H1 (cell line): ENCODE data around the gene ZRANB3. TPM values are rescaled to one million over a fixed set of nuclear protein-coding genes. Genes with fewer than 3 reads are reported as not detected.

Source experiments
- CTCF ChIA-PET: fragments of 300-600 bp; sonication (Branson Sonifier 250); formaldehyde crosslinking; loops from one replicate; lab custom pipeline; 2021; ENCODE audit not compliant: partially characterized antibody; lab: Charles Lee
- POLR2A ChIA-PET: fragments of 300-600 bp; sonication (Branson Sonifier 250); formaldehyde crosslinking; loops from one replicate; lab custom pipeline; 2021; ENCODE audit warnings: inconsistent platforms; ENCODE audit not compliant: partially characterized antibody; lab: Charles Lee
- DNase-seq, 2 experiments: peaks; one replicate each; pipeline versions ENCODE4 v3.0.0 to v3.0.0-alpha.2; 2010 to 2022; ENCODE audit warnings: low spot score in 2 of 2, low read depth in 1 of 2, mixed read lengths in 1 of 2
- FAIRE-seq: peaks from 2 replicates; lab custom pipeline; 2011; peaks lifted over from hg19 to GRCh38; lab: Jason Lieb, UNC
- H2AFZ ChIP-seq: 2 replicates; pipeline ENCODE4 v1.8.1; 2012; ENCODE audit warnings: low read length, inconsistent platforms
- H2AK5ac ChIP-seq: 2 replicates; pipeline ENCODE4 v1.6.1; 2013; ENCODE audit warnings: low read depth, low read length
- H2BK120ac ChIP-seq: replicated peaks from 2 replicates; pipeline ENCODE3; 2013; ENCODE audit warnings: low read depth, low read length, inconsistent platforms
- H2BK12ac ChIP-seq: 2 replicates; pipeline ENCODE4 v1.6.1; 2013; ENCODE audit warnings: low read depth, low read length
- H2BK15ac ChIP-seq: 2 replicates; pipeline ENCODE4 v1.6.1; 2013; ENCODE audit warnings: low read length
- H2BK20ac ChIP-seq: 2 replicates; pipeline ENCODE4 v1.6.1; 2013; ENCODE audit warnings: low read length
- H2BK5ac ChIP-seq: 2 replicates; pipeline ENCODE4 v1.6.1; 2013; ENCODE audit warnings: low read depth, low read length
- H3K14ac ChIP-seq: 2 replicates; pipeline ENCODE4 v1.6.1; 2013; ENCODE audit warnings: inconsistent platforms; ENCODE audit not compliant: insufficient read length
- H3K18ac ChIP-seq: 2 replicates; pipeline ENCODE4 v1.6.1; 2013; ENCODE audit warnings: low read length; ENCODE audit errors: extremely low read depth
- H3K23ac ChIP-seq: 2 replicates; pipeline ENCODE4 v1.6.1; 2013; ENCODE audit warnings: inconsistent platforms; ENCODE audit not compliant: insufficient read length
- H3K23me2 ChIP-seq: 2 replicates; pipeline ENCODE4 v1.6.1; 2013; ENCODE audit warnings: low read depth, low read length
- H3K27ac ChIP-seq: 2 replicates; pipeline ENCODE4 v1.6.1; 2011; ENCODE audit warnings: low read depth, low read length, inconsistent platforms
- H3K27me3 ChIP-seq, 4 experiments: replicated peaks in 1 of 4; 1 replicate in 1 of 4; 2 replicates in 3 of 4; pipeline versions ENCODE4 v1.6.1 to v1.8.1; 2011 to 2013; ENCODE audit warnings: low read length in 3 of 4, mild to moderate bottlenecking in 3 of 4, inconsistent platforms in 2 of 4, mixed read lengths in 2 of 4, moderate library complexity in 1 of 4; ENCODE audit not compliant: control insufficient read depth in 3 of 4, insufficient read depth in 3 of 4; ENCODE audit errors: extremely low read depth in 1 of 4
- H3K36me3 ChIP-seq, 4 experiments: 2 replicates each; pipeline versions ENCODE4 v1.6.1 to v1.8.1; 2011 to 2013; ENCODE audit warnings: mild to moderate bottlenecking in 4 of 4, low read length in 3 of 4, moderate library complexity in 2 of 4, control low read depth in 1 of 4, inconsistent platforms in 1 of 4; ENCODE audit not compliant: insufficient read depth in 4 of 4, control insufficient read depth in 2 of 4
- H3K4ac ChIP-seq: replicated peaks from 2 replicates; pipeline ENCODE3; 2013; ENCODE audit warnings: low read length, low read depth, mixed read lengths, inconsistent platforms; ENCODE audit not compliant: insufficient read length
- H3K4me1 ChIP-seq, 4 experiments: replicated peaks in 1 of 4; 1 replicate in 1 of 4; 2 replicates in 3 of 4; pipeline versions ENCODE4 v1.6.1 to v1.8.1; 2011 to 2013; ENCODE audit warnings: low read length in 3 of 4, inconsistent platforms in 2 of 4, mixed read lengths in 1 of 4; ENCODE audit not compliant: insufficient read depth in 4 of 4, control insufficient read depth in 3 of 4
- H3K4me2 ChIP-seq, 2 experiments: 2 replicates each; pipeline versions ENCODE4 v1.6.1 to v1.8.1; 2011 to 2013; ENCODE audit warnings: low read depth in 2 of 2, low read length in 2 of 2, control low read depth in 1 of 2, inconsistent platforms in 1 of 2, mild to moderate bottlenecking in 1 of 2; ENCODE audit not compliant: insufficient read depth in 1 of 2
- H3K4me3 ChIP-seq, 4 experiments: fragments of 200-600, 300-600 bp in 1 of 4; sonication (generic), shearing (Covaris generic), sonication (Bioruptor Twin) in 1 of 4; 2 replicates each; pipeline versions ENCODE4 v1.5.1 to v1.8.1; 2011 to 2016; ENCODE audit warnings: low read length in 4 of 4, low read depth in 3 of 4, control low read depth in 2 of 4, inconsistent platforms in 2 of 4, mild to moderate bottlenecking in 2 of 4, mixed read lengths in 1 of 4, moderate library complexity in 1 of 4; ENCODE audit not compliant: insufficient read depth in 2 of 4; ENCODE audit errors: extremely low read depth in 1 of 4
- H3K56ac ChIP-seq: replicated peaks from 2 replicates; pipeline ENCODE3; 2013; ENCODE audit warnings: low read depth, mild to moderate bottlenecking, mixed read lengths, low read length, inconsistent platforms; ENCODE audit not compliant: insufficient read length
- H3K79me1 ChIP-seq: 2 replicates; pipeline ENCODE4 v1.6.1; 2013; ENCODE audit warnings: low read depth, low read length, control low read depth
- H3K79me2 ChIP-seq, 2 experiments: 2 replicates each; pipeline versions ENCODE4 v1.6.1 to v1.8.1; 2012 to 2013; ENCODE audit warnings: low read length in 2 of 2, mild to moderate bottlenecking in 2 of 2, inconsistent platforms in 1 of 2; ENCODE audit not compliant: insufficient read depth in 2 of 2, control insufficient read depth in 1 of 2
- H3K9ac ChIP-seq, 4 experiments: replicated peaks in 1 of 4; 1 replicate in 1 of 4; 2 replicates in 3 of 4; pipeline versions ENCODE4 v1.6.1 to v1.8.1; 2011 to 2013; ENCODE audit warnings: low read depth in 3 of 4, low read length in 3 of 4, control low read depth in 2 of 4, mild to moderate bottlenecking in 2 of 4, moderate library complexity in 2 of 4, inconsistent platforms in 1 of 4; ENCODE audit errors: extremely low read depth in 1 of 4
- H3K9me3 ChIP-seq, 2 experiments: 2 replicates each; pipeline versions ENCODE4 v1.6.1 to v1.8.1; 2012 to 2013; ENCODE audit warnings: mild to moderate bottlenecking in 2 of 2, moderate library complexity in 2 of 2, control low read depth in 1 of 2, inconsistent platforms in 1 of 2, low read depth in 1 of 2, low read length in 1 of 2, mixed read lengths in 1 of 2; ENCODE audit not compliant: insufficient read depth in 2 of 2
- H4K20me1 ChIP-seq, 2 experiments: replicated peaks in 1 of 2; 2 replicates each; pipeline versions ENCODE3 to v1.8.1; 2011 to 2013; ENCODE audit warnings: inconsistent platforms in 2 of 2, low read length in 2 of 2, mild to moderate bottlenecking in 1 of 2; ENCODE audit not compliant: insufficient read depth in 2 of 2, control insufficient read depth in 1 of 2
- H4K5ac ChIP-seq: 2 replicates; pipeline ENCODE4 v1.6.1; 2013; ENCODE audit warnings: low read length, low read depth, mixed read lengths, inconsistent platforms; ENCODE audit not compliant: insufficient read length
- H4K8ac ChIP-seq: 2 replicates; pipeline ENCODE4 v1.8.0; 2013; ENCODE audit warnings: mild to moderate bottlenecking, moderate library complexity, low read length, inconsistent platforms; ENCODE audit not compliant: insufficient read depth; ENCODE audit errors: extremely low read depth
- H4K91ac ChIP-seq: replicated peaks from 2 replicates; pipeline ENCODE3; 2013; ENCODE audit warnings: low read length, mixed read lengths, inconsistent platforms; ENCODE audit not compliant: insufficient read length
- ATF3 ChIP-seq: IDR thresholded peaks from 2 replicates; pipeline ENCODE4 v1.6.1; 2011; ENCODE audit warnings: low read depth, mild to moderate bottlenecking, low read length; ENCODE audit not compliant: insufficient read depth
- CBX5 ChIP-seq: fragments of 300-800, 300-1000 bp; sonication (generic); IDR thresholded peaks from 2 replicates; pipeline ENCODE4 v1.7.1; 2016; ENCODE audit warnings: antibody characterized with exemption, low read length, low read depth
- CTBP2 ChIP-seq: IDR thresholded peaks from 2 replicates; pipeline ENCODE4 v1.7.0; 2011; ENCODE audit warnings: borderline replicate concordance, mild to moderate bottlenecking, moderate library complexity, mixed read lengths, low read length; ENCODE audit not compliant: insufficient read depth, insufficient read length
- E2F6 ChIP-seq: IDR thresholded peaks from 2 replicates; pipeline ENCODE4 v1.6.1; 2012; ENCODE audit warnings: inconsistent platforms
- MAX ChIP-seq: IDR thresholded peaks from 2 replicates; pipeline ENCODE4 v1.6.1; 2012; ENCODE audit warnings: inconsistent platforms
- NANOG ChIP-seq: IDR thresholded peaks from 2 replicates; pipeline ENCODE4 v1.6.1; 2011; ENCODE audit warnings: low read length, low read depth, mild to moderate bottlenecking, inconsistent platforms; ENCODE audit not compliant: insufficient read depth, poor library complexity, severe bottlenecking
- SP2 ChIP-seq: IDR thresholded peaks from 2 replicates; pipeline ENCODE4 v1.6.1; 2012; ENCODE audit warnings: mild to moderate bottlenecking, low read length, inconsistent platforms
- SP4 ChIP-seq: IDR thresholded peaks from 2 replicates; pipeline ENCODE4 v1.6.1; 2012; ENCODE audit warnings: low read length, inconsistent platforms
- SUZ12 ChIP-seq: fragments of 200-600 bp; sonication (generic); IDR thresholded peaks from 2 replicates; pipeline ENCODE4 v1.6.1; 2012; ENCODE audit warnings: mild to moderate bottlenecking, inconsistent platforms, low read length, moderate library complexity, mixed read lengths
- TBP ChIP-seq: IDR thresholded peaks from 2 replicates; pipeline ENCODE4 v1.6.1; 2011; ENCODE audit warnings: low read depth, low read length, improper control_type of control experiment
- USF2 ChIP-seq: IDR thresholded peaks from 2 replicates; pipeline ENCODE4 v1.6.1; 2011; ENCODE audit warnings: low read length, improper control_type of control experiment
- WGBS, 2 experiments: shearing (Covaris generic) in 1 of 2; methylation state at CpG; one replicate each; pipeline versions ENCODE4 v1.1.6 to v1.1.7; 2013 to 2015; ENCODE audit warnings: low lambda C conversion rate in 2 of 2, mixed read lengths in 2 of 2, inconsistent platforms in 1 of 2, low coverage in 1 of 2, missing lambda C conversion rate in 1 of 2; ENCODE audit not compliant: insufficient replicate concordance in 2 of 2, insufficient coverage in 1 of 2, insufficient read length in 1 of 2; ENCODE audit errors: extremely low coverage in 1 of 2, missing lambda C conversion rate in 1 of 2; 5-methylcytosine and 5-hydroxymethylcytosine counted together
- polyA plus RNA-seq, 7 experiments: library from polyadenylated mRNA; depleted of rRNA in 3 of 7; stranded (reverse) in 5 of 7; unstranded in 2 of 7; fragments of >200 nt in 5 of 7; fragments of 200-250 nt in 2 of 7; gene quantifications; 1 replicate in 5 of 7; 2 replicates in 1 of 7; 4 replicates in 1 of 7; pipeline versions ENCODE4 v1.2.1 to v1.2.3, GENCODE V29; 2011 to 2013; ENCODE audit warnings: missing spikeins in 2 of 7, mixed read lengths in 2 of 7
- total RNA-seq: library from RNA; stranded (reverse); fragmentation: NEBNext Ultra II Directional; extraction: Animal tissue kit (Norgen Biotek cat#: 25700); gene quantifications from 2 replicates; pipeline ENCODE4 v1.2.1, GENCODE V29; 2021

The ZRANB3 gene
- total and polyA plus RNA-seq, 2 of the 8 experiments (the other 6 are each of a cell fraction or from before 2014, with no cell fraction given): 4.5 to 19.3 TPM

GRCh38 chr2:135150725-135151124, 380.3 kb downstream of the ZRANB3 start:
- Histone ChIP-seq H3K23me2 (no peaks in the 10 kb centered on the region), H3K79me1 (no peaks in the 10 kb centered on the region), H3K4me2 (no peak overlapping the region), H2BK5ac (no peak overlapping the region), H2BK15ac (no peak overlapping the region), H2BK20ac (no peak overlapping the region)
- no peak for FAIRE-seq
- no peak for DNase-seq
- TF ChIP-seq CTBP2: no peak
- no peak for TF ChIP-seq CBX5
- no peak for TF ChIP-seq SP2
- TF ChIP-seq TBP: no peak
- TF ChIP-seq MAX: no peak
- no peak for TF ChIP-seq SUZ12
- no peak for TF ChIP-seq ATF3
- TF ChIP-seq SP4: no peak
- TF ChIP-seq E2F6: no peak
- TF ChIP-seq NANOG: no peak
- no peak for TF ChIP-seq USF2
- TF ChIP-seq, all 59 proteins: peak for 0
- Histone ChIP-seq H3K9ac (no peak overlapping the region), H3K27ac (no peak overlapping the region), H2AK5ac (no peak overlapping the region), H2AFZ (no peak overlapping the region), H3K79me2 (no peaks in the 10 kb centered on the region), H3K9me3 (no peaks in the 10 kb centered on the region), H3K18ac (no peak overlapping the region), H3K14ac (no peak overlapping the region), H3K36me3 (peaks cover 0 to 38% (median 12%) of the 10 kb centered on the region in 4 experiments; a peak in 5 of 8 replicates), H4K20me1 (no peaks in the 10 kb centered on the region), H3K4me3 (no peak overlapping the region), H3K4ac (no peak overlapping the region), H4K5ac (no peak overlapping the region), H3K27me3 (no peaks in the 10 kb centered on the region), H3K4me1 (no peaks in the 10 kb centered on the region), H2BK120ac (no peak overlapping the region), H3K23ac (no peak overlapping the region), H3K56ac (no peak overlapping the region), H4K8ac (no peak overlapping the region), H2BK12ac (no peak overlapping the region), H4K91ac (no peak overlapping the region)
- WGBS, 2 experiments: 85% methylated on average over 1 of the region's 1 CpG; no CpG with 5 or more reads in 1 of the 2 experiments
- POLR2A ChIA-PET: no interaction called here
- CTCF ChIA-PET: no interaction called here
